T-helper 2 cell treated with Interferon-gamma antibody and Interleukin-4, amounts not matched to agents 100 ng/mL and 5 ng/mL, for 36 hours (primary cell): ENCODE measurements around the gene SAMHD1. TPM values are rescaled to one million over a fixed set of nuclear protein-coding genes. Genes with fewer than 3 reads are reported as not detected.
"Not testable (repeated sequence)": the region's sequence is repeated elsewhere in the genome, so short reads cannot be mapped to it uniquely, and the experiment has no call there.

ENCODE experiments used
- intact Hi-C: fragments of 100-400 bp; cut with micrococcal nuclease; formaldehyde crosslinking; loops from one replicate; pipeline ENCODE4 v1.15.1; 2023
- total RNA-seq: library from RNA; stranded (reverse); gene quantifications from 2 replicates; pipeline ENCODE4 v1.2.3, GENCODE V29; 2022

SAMHD1 gene
- total RNA-seq, result 338 and 368 TPM in 2 replicates

DNA sequence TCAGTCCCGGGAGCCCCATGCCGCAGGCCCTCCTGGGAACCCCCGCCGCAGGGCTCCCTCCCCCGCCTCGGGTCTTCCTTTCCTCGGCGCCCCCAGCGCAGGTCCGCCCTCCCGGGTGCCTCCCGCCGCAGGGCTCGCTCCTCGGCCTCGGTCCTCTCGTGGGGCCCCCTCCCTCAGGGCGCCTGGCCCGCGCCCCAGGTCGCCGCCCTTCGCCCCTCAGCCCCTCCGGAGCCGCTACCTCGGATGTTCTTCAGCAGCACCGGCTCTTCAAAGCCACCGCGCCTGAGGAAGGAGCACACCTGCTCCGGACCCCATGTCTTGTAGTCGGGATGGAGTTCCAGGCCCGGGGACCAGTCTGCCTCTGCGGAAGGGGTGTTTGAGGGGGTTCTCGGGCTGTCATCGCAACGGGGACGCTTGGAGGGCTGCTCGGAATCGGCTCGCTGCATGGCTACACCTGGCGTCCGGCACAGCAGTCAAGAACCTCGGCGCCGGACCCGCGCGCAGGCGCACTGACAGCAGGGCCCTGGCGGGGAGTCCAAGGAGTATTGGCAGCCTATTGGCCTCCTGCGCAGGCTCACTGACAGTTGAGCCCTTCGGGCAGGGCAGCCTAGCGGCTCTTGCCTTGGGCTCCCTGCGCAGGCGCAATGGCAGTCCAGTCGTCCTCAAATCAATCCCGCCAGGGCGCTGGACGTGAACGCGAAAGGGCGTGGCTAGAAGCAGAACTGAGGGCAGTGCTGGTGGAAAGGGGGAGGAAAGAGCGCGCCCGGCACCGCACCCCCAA lies at the start of gene SAMHD1:
SAMHD1 (minus strand) TSS at position 511 of the 781 bp plus-strand sequence; CDS start at position 446, 65 bp downstream.
- intact Hi-C loops, result loop anchor here (1.0 to 2.0 kb wide), 3 partner anchors 23 to 92 kb away; no protein-coding TSS in a partner anchor

DNA sequence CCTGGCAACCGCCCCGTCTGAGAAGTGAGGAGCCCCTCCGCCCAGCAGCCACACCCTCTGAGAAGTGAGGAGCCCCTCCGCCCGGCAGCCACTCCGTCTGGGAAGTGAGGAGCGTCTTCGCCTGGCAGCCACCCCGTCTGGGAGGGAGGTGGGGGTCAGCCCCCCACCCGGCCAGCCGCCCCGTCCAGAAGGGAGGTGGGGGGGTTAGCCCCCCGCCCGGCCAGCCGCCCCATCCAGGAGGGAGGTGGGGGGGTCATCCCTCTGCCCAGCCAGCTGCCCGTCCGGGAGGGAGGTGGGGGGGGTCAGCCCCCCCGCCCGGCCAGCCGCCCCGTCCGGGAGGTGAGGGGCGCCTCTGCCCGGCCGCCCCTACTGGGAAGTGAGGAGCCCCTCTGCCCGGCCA lies 48.7 kb upstream of the SAMHD1 start:
- intact Hi-C loops, result not testable (repeated sequence)

DNA sequence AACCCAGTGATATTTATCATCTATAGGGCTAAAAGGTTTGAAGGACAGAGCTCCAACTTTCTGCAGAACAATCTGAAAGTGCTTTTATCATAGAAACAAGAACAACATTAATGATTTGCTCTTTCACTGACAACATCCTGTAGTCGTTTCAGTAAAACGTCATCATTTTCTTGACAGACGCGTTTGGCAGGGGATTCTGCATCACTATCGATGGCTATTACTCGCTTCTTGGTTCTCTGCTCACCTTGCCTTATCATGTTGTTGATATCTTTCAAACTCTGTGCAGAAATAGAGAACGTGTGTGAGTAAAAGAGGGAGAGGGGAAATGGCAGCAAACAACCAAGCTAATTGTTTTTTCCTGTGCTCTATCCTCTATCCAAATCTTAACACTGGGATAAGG lies 47.1 kb upstream of the SAMHD1 start:
- intact Hi-C loops, result no loop called here

DNA sequence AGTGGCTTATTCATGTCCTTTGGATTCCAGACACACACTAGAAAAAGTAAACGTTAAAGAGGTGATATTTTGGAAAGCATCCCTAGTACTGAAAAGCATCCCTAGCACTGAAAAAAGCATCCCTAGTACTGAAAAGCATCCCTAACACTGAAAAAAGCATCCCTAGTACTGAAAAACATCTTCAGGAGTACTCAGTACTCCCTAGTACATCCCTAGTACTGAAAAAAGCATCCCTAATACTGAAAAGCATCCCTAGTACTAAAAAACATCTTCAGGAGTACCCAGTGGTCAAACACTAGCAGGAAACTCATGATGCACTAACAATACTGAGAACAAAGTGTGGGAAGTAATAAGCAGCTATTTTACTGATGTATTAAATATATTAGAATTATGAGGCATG lies 45.6 kb upstream of the SAMHD1 start:
- intact Hi-C loops, result no loop called here

DNA sequence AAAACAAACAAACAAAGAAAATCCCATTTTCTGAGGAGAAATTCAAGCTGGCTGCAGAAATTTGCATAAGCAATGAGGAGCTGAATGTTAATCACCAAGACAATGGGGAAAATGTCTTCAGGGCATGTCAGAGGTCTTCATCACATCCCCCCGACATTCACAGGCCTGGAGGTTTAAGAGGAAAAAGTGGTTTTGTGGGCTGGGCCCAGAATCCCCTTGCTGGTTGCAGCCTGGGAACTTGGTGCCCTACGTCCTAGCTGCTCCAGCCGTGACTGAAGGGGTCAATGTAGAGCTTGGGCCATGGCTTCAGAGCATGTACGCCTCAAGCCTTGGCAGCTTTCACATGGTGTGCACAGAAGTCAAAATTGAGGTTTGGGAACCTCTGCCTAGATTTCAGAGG lies 42.7 kb upstream of the SAMHD1 start:
- intact Hi-C loops, result not testable (repeated sequence)

DNA sequence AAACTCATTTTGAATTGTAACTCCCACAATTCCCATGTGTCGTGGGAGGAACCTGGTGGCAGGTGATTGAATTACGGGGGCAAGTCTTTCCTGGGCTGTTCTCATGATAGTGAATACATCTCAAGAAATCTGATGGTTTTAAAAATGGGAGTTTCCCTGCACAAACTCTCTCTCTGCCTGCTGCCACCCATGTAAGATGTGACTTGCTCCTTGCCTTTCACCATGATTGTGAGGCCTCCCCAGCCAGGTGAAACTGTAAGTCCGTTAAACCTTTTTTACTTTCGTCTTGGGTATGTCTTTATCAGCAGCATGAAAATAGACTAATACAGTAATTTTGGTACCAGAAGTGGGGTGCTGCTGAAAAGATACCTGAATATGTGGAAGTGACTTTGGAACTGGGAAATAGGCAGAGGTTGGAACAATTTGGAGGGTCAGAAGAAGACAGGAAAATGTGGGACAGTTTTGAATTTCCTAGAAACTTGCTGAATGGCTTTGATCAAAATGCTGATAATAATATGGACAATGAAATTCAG lies 41.4 kb upstream of the SAMHD1 start:
- intact Hi-C loops, result no loop called here

DNA sequence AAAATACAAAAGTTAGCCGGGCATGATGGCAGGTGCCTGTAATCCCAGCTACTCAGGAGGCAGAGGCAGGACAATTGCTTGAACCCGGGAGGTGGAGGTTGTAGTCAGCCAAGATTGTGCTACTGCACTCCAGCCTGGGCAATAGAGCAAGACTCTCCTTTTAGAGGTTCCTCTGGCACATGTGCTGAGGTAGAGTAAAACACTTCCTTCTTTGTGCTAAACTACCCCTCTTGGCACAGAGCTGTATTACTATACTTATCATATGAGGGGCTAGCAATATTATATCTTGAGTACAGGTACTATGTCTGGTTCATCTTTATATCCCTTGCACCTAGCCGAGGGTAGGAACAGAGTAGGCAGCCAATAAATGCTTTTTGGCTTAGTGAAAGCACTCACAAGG lies 40.2 kb upstream of the SAMHD1 start:
- intact Hi-C loops, result no loop called here

DNA sequence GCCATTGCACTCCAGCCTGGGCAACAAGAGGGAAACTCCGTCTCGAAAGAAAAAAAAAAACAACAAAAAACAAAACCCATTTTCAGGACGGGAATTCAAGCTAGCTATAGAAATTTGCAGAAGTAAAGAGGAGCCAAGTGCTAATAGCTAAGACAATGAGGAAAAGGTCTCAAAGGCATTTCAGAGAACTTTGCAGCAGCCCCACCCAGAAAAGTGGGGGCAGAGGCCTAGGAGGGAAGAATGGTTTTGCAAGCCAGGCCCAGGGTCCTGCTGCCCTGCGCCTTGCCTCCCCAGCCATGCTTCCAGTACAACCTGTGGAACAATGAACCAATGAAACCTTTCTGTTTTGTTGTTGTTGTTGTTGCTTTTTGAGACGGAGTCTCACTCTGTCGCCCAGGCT lies 38.3 kb upstream of the SAMHD1 start:
- intact Hi-C loops, result no loop called here

DNA sequence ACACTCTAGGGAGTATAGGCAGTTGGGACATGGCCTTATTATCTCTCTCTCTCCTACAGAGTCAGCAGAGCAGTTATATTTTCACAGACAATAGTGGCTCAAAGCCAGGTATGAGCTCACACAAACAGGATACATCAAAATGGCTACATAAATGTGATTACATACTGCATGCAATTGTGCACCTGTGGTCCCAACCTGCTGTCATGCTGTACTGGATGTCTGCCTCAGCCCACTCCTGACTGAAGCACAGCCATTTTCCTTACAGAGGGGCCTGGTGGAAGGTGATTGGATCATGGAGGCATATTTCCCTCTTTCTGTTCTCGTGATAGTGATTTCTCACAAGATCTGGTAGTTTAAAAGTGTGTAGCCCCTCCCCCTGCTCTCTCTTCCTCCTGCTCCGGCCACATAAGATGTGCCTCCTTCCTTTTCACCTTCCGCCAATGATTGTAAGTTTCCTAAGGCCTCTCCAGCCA lies 37.0 kb upstream of the SAMHD1 start:
- intact Hi-C loops, result no loop called here

DNA sequence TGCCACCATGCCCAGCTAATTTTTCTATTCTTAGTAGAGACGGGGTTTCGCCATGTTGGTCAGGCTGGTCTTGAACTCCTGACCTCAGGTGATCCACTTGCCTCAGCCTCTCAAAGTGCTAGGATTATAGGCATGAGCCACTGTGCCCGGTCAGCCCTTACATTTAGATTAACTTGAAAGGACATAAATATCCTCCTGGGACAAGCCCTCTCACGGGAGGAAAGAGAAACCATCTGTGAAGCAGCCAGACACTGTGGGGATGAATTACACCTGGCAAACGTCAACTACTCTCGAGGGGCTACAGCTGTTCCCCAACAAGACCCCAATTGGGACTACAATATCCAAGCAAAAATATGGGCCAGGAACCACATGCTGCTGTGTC lies 32.7 kb upstream of the SAMHD1 start:
- intact Hi-C loops, result no loop called here

DNA sequence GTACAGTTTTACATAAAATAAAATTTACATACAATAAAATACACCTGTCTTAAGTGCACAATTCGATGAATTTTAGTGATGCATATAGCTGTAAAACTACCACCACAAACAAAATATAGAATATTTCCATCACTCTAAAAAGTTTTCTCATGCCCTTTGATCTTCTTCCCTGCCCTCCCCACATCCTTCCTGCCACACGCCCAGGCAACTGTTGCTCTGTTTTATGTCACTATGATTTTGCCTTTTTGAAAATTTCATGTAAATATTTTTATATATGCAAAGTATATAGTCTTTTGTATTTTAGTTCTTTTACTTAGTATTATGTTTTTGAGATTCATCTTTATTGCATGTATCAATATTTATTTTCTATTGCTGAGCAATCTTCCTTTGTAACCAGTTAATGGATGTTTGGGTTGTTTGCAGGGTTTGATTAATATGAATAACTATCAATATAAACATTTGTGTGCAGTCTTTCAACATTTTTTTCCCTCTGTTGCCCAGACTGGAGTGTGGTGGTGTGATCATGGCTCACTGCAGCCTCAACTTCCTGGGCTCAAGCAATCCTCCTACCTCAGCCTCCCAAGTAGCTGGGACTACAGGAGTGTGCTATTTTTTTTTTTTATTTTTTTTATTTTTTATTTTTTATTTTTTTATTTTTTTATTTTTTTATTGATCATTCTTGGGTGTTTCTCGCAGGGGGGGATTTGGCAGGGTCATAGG lies 23.8 kb upstream of the SAMHD1 start:
- intact Hi-C loops, result loop anchor here (1.0 to 2.0 kb wide), 3 partner anchors 24 to 40 kb away; partner anchors contain the start of gene SAMHD1

DNA sequence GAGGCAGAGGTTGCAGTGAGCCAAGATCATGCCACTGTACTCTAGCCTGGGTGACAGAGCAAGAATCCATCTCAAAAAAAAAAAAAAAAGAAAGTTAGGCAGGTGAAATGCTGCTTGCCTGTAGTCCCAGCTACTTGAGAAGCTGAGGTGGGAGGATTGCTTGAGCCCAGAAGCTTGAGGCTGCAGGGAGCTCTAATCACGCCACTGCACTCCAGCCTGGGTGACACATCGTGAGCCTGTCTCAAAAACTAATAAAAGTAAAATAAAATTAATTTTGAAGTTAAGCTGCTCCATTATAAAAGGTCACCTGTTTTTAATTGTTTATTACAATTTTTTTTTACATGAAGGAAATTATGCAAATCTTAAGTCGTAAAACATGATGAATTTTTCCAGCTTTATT lies 23.2 kb upstream of the SAMHD1 start:
- intact Hi-C loops, result loop anchor here (1.0 to 2.0 kb wide), 3 partner anchors 24 to 41 kb away; partner anchors contain the start of gene SAMHD1

DNA sequence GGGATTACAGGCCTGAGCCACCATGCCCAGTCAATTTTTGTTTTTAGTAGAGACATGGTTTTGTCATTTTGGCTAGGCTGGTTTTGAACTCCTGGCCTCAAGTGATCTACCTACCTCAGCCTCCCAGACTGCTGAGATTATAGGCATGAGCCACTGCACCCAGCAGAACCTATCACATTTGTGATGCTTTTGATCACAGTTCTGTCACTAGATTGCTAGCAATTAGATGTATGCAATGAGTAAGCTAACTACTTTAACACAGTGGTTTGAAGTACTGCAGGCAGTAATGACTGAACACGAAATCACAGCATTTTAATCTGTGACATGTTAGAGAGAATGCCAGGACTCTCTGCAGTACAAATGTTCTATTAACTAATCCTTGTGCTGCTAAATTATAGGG lies 19.6 kb upstream of the SAMHD1 start:
- intact Hi-C loops, result no loop called here

DNA sequence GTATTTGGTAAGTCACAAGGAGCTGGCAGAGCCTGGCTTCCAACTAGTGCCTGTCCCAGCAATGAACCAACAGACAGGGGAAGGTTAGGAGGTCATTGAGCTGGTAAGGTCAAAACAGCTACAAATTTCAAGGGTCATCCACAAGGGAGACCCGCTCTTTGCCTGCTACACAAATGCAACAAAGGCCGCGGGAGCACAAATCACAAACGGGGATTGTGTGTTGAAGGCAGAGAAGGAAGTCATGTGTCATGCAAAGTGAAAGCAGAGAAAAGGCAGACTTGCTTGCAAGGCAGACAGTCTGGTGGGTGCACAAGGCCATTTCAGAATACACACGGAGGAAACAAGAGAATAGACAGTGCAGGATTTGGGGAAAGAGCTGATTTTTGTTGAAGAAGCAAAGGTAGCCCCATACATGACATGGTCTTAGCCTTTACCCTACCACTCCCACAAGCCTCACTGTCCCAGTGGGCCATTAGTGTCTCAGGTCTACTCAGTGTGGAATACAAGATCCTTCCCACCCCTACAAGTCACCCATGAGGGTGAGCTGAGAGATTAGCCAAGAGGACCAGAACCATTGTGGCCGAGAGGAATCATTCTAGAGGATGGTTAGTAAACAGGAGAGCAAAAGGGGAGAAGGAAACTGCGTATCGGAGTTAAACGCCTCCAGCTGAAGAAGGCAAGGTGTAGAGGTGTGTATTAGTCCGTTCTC lies 18.1 kb upstream of the SAMHD1 start:
- intact Hi-C loops, result no loop called here

DNA sequence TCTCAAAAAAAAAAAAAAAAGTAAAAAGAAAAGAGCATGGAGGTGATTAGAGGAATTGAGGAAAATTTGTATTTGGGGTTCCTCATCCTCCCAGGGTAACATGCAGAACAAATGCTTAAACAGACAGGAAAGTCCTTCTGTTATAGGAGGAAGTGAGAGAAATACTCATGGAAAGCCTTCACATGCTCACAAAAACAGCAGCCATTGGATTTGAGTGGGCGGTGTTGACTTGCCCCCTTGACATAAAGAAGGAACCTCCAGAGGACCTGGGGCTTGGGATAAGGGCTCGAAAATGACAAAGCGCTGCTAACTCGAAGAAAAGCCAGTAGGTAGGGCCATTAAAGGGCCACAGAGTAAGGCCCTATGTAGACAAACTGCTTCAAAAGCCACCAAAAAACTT lies 17.5 kb upstream of the SAMHD1 start:
- intact Hi-C loops, result no loop called here

DNA sequence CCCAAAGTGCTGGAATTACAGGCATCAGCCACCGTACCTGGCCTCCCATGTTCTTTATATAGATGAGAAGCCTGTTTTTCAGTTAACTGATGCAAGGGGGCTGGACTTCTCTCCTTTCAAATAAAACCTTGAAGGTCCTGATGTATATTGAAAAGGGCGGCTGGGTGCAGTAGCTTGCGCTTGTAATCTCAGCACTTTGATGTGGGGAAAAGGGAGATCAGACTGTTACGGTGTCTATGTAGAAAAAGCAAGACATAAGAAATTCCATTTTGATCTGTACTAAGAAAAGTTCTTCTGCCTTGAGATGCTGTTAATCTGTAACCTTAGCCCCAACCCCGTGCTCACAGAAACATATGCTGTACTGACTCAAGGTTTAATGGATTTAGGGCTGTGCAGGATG lies 16.1 kb upstream of the SAMHD1 start:
- intact Hi-C loops, result no loop called here

DNA sequence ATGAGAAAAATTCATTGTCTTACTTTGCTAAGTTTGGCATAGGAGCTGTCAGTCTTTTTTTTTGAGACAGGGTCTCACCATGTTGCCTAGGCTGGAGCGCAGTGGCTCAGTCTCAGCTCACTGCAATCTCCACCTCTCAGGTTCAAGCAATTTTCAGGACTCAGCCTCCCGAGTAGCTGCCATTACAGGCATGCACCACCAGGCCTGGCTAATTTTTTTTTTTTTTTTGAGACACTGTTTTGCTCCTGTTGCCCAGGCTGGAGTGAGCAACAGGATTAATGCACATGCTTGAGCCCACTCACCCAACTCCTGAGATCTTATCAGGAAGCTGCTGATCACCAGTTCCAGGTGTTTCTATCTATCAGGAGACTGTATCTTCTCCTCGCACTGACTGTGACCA lies 15.5 kb upstream of the SAMHD1 start:
- intact Hi-C loops, result not testable (repeated sequence)

DNA sequence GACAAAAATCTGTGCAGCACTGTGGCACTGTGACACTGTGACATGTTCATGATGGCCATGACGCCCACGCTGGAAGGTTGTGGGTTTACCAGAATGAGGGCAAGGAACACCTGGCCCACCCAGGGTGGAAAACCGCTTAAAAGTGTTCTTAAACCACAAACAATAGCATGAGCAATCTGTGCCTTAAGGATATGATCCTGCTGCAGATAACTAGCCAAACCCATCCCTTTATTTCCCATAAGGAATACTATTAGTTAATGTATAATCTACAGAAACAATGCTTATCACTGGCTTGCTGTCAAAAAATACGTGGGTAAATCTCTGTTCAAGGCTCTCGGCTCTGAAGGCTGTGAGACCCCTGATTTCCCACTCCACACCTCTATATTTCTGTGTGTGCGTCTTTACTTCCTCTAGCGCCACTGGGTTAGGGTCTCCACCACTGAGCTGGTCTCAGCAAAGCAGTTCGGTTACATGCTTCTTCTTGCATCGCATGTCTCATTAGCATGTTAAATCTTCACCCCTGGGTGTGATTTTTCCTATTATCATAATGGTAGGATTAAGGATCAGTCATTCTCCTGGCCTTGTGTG lies 10.9 kb upstream of the SAMHD1 start:
- intact Hi-C loops, result not testable (repeated sequence)

DNA sequence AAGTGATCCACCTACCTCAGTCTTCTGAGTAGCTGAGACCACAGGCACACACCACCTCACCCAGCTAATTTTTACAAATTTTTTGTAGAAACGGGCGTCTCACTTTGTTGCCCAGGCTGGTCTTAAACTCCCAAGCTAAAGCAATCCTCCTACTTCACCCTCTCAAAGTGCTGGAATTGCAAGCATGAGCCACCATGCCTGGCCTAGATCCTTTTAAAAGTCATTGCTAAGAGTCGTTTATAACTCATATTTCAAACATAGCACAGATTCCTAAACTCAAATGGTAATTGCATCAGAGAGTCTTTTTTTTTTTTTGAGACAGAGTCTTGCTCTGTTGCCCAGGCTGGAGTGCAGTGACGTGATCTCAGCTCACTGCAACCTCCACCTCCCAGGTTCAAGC lies 7.7 kb upstream of the SAMHD1 start:
- intact Hi-C loops, result no loop called here

DNA sequence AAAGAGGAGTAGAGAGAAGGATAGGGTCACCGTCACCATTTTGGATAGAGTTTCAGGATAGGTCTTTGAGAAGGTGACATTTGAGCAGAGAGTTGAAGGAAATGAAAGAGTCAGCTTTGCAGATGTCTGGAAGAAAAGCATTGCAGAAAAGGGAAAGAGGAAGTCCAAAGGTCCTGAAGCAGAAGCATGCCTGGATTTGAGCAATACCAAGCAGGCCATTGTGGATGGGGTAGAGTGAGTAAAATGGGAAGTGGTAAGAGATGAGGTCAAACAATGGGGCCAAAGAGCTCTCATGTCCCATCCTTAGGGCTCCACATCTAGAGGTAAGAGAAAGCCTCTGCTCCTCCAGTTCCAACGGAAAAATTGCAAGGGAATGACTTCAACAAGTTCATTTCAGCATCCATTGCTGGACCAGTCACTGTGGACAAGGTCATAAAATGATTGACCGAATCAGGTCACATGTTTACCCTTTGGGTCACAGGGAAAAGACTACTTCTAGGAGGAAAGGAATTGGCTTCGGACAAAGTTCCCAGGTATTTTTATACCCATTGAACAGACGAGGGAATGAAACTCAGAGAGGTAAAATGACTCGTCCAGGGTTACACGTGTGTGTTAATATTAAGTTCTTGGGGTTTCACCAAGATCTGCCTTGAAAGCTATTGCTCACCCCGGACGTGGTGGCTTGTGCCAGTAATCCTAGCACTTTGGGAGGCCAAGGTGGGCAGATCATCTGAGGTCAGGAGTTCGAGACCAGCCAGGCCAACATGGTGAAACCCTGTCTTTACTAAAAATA lies 6.6 kb upstream of the SAMHD1 start:
- intact Hi-C loops, result no loop called here
